Breast epithelium (tissue), 4 donors: Measurements from ENCODE around the gene GGN. TPM values are rescaled to one million over a fixed set of nuclear protein-coding genes. Genes with fewer than 3 reads are reported as not detected.
"Not testable (repeated sequence)": the region's sequence is repeated elsewhere in the genome, so short reads cannot be mapped to it uniquely, and the experiment has no call there.

ENCODE experiments used
- DNase-seq, 2 donors: peaks; one replicate each; pipeline ENCODE4 v3.0.0-alpha.2; 2019; ENCODE audit warnings: low spot score in 2 of 2
- H3K27ac ChIP-seq, 2 donors: fragments of 200-600 bp; sonication (generic) in 1 of 2; one replicate each; pipeline ENCODE4 v1.5.1; 2016 to 2019; ENCODE audit warnings: mild to moderate bottlenecking in 1 of 2
- H3K27me3 ChIP-seq, 2 donors: fragments of 200-600 bp; sonication (generic) in 1 of 2; one replicate each; pipeline versions ENCODE4 v1.5.1 to v1.6.0; 2017 to 2019; ENCODE audit warnings: control low read depth in 1 of 2, mild to moderate bottlenecking in 1 of 2
- H3K36me3 ChIP-seq: fragments of 200-600 bp; one replicate; pipeline ENCODE4 v1.5.1; 2019
- H3K4me1 ChIP-seq, 2 donors: fragments of 200-600 bp; sonication (generic); one replicate each; pipeline ENCODE4 v1.5.1; 2016 to 2019; ENCODE audit warnings: control low read depth in 1 of 2
- H3K4me3 ChIP-seq, 3 donors: fragments of 200-600 bp; sonication (generic); 1 replicate in 2 of 3; 2 replicates in 1 of 3; pipeline ENCODE4 v1.5.1; 2016 to 2019; ENCODE audit warnings: mild to moderate bottlenecking in 3 of 3, moderate library complexity in 2 of 3
- H3K9me3 ChIP-seq, 2 donors: fragments of 200-600 bp; sonication (generic) in 1 of 2; one replicate each; pipeline ENCODE4 v1.5.1; 2016 to 2019; ENCODE audit warnings: control low read depth in 1 of 2
- POLR2A ChIP-seq: fragments of 450-650 bp; IDR thresholded peaks from one replicate; pipeline ENCODE4 v1.6.1; 2016; ENCODE audit warnings: antibody characterized with exemption, mild to moderate bottlenecking, moderate library complexity
- POLR2AphosphoS5 ChIP-seq, 3 donors: sonication (generic); formaldehyde crosslinking; IDR thresholded peaks; one replicate each; pipeline ENCODE4 v1.6.1; 2017; ENCODE audit warnings: antibody characterized with exemption in 3 of 3
- intact Hi-C: fragments of 100-400 bp; cut with DNase I; formaldehyde crosslinking; loops from one replicate; pipeline ENCODE4 v1.15.1; 2023; ENCODE audit warnings: low total_unique reads
- total RNA-seq, 3 donors: library from RNA; depleted of rRNA; stranded (reverse); fragments of >200 nt; gene quantifications; one replicate each; pipeline ENCODE4 v1.1.0, GENCODE V29; 2016
- TF ChIP-seq, protein P1 (sequence below), 3 donors: fragments of 450-650 bp; IDR thresholded peaks; one replicate each; pipeline ENCODE4 v1.5.1; 2016 to 2017; ENCODE audit warnings: antibody characterized with exemption in 3 of 3, mild to moderate bottlenecking in 3 of 3, moderate library complexity in 3 of 3

The GGN gene
- total RNA-seq, 3 donors from 2014 or later = 0.16 to 0.44 (median 0.33) TPM

GRCh38 chr19:38351865-38352395 lies 35.9 kb downstream of the GGN start:
- intact Hi-C loops = no loop called here
- TF ChIP-seq, protein P1, sequence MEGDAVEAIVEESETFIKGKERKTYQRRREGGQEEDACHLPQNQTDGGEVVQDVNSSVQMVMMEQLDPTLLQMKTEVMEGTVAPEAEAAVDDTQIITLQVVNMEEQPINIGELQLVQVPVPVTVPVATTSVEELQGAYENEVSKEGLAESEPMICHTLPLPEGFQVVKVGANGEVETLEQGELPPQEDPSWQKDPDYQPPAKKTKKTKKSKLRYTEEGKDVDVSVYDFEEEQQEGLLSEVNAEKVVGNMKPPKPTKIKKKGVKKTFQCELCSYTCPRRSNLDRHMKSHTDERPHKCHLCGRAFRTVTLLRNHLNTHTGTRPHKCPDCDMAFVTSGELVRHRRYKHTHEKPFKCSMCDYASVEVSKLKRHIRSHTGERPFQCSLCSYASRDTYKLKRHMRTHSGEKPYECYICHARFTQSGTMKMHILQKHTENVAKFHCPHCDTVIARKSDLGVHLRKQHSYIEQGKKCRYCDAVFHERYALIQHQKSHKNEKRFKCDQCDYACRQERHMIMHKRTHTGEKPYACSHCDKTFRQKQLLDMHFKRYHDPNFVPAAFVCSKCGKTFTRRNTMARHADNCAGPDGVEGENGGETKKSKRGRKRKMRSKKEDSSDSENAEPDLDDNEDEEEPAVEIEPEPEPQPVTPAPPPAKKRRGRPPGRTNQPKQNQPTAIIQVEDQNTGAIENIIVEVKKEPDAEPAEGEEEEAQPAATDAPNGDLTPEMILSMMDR (IDR thresholded peaks at IDR 0.05) = no peak
- no peak for TF ChIP-seq POLR2AphosphoS5 (IDR thresholded peaks at IDR 0.05)
- TF ChIP-seq POLR2A = no peak
- no peaks in the 10 kb centered on the region for H3K9me3 ChIP-seq

DNA sequence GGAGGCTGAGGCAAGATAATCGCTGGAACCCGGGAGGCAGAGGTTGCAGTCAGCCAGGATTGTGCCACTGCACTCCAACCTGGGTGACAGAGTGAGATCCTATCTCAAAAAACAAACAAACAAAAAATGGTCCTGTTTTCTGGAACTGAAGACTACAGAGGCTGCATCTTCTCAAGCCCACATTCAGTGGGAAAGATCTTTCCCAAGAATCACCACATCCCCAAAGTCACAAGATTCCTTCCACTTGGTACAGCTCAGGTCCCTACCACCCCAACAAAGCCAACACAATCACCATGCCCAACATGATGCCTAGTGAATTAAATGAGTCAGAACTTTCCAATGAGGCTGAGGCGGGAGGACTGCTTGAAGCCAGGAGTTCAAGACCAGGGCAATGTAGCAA lies 37.0 kb downstream of the GGN start:
- H3K27ac ChIP-seq = no peak overlapping the region
- no peaks in the 10 kb centered on the region for H3K9me3 ChIP-seq
- H3K27me3 ChIP-seq = peaks cover 0 to 11% of the 10 kb centered on the region in 2 donors
- DNase-seq = no peak
- intact Hi-C loops = no loop called here
- H3K4me3 ChIP-seq = no peak overlapping the region
- TF ChIP-seq, protein P1 (IDR thresholded peaks at IDR 0.05) = no peak
- TF ChIP-seq POLR2AphosphoS5 (IDR thresholded peaks at IDR 0.05) (no peak), POLR2A (no peak)
- no peaks in the 10 kb centered on the region for H3K4me1 ChIP-seq
- no peaks in the 10 kb centered on the region for H3K36me3 ChIP-seq

More at GRCh38 chr19:38351865-38352395, 35.9 kb downstream of the GGN start:
- no peaks in the 10 kb centered on the region for H3K4me1 ChIP-seq
- peaks cover 0 to 21% of the 10 kb centered on the region in 2 donors for H3K27me3 ChIP-seq
- H3K27ac ChIP-seq = no peak overlapping the region
- no peak overlapping the region for H3K4me3 ChIP-seq
- no peaks in the 10 kb centered on the region for H3K36me3 ChIP-seq
- DNase-seq = no peak

DNA sequence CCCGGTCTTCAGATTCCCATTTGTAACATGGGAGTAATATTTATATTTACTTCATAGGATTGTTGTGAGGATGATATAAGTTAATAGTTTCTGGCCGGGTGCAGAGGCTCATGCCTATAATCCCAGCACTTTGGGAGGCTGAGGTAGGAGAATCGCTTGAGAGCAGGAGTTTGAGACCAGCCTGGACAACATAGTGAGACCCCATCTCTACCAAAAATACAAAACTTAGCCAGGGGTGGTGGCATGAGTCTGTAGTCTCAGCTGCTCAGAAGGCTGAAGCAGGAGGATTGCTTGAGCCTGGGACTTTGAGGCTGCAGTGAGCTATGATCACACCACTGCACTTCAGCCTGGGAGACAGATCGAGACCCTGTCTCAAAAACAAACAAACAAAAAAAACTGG lies 41.0 kb downstream of the GGN start:
- Histone ChIP-seq H3K36me3 (no peaks in the 10 kb centered on the region), H3K27ac (no peak overlapping the region), H3K27me3 (no peaks in the 10 kb centered on the region), H3K9me3 (no peaks in the 10 kb centered on the region), H3K4me1 (no peaks in the 10 kb centered on the region), H3K4me3 (no peak overlapping the region)
- TF ChIP-seq, protein P1 (IDR thresholded peaks at IDR 0.05) = no peak
- TF ChIP-seq POLR2A (no peak), POLR2AphosphoS5 (IDR thresholded peaks at IDR 0.05) (no peak)
- no peak for DNase-seq
- intact Hi-C loops = loop anchor here (10.0 kb wide), 1 partner anchor 572 kb away; the partner anchor contains the start of gene ZNF573

- no peaks in the 10 kb centered on the region for H3K9me3 ChIP-seq
- no peak overlapping the region for H3K27ac ChIP-seq
- H3K4me3 ChIP-seq = no peak overlapping the region
- H3K4me1 ChIP-seq = no peaks in the 10 kb centered on the region
- TF ChIP-seq POLR2A (no peak), POLR2AphosphoS5 (IDR thresholded peaks at IDR 0.05) (no peak)
- TF ChIP-seq, protein P1 (IDR thresholded peaks at IDR 0.05) = no peak
- intact Hi-C loops = loop anchor here (10.0 kb wide), 1 partner anchor 566 kb away; the partner anchor contains the start of gene ZNF573
- no peak for DNase-seq
- H3K27me3 ChIP-seq = no peaks in the 10 kb centered on the region
- no peaks in the 10 kb centered on the region for H3K36me3 ChIP-seq
These were observed 46.9 kb downstream of the GGN start for GRCh38 chr19:38340927-38341326.

GRCh38 chr19:38339011-38339410 lies 48.8 kb downstream of the GGN start:
- not testable (repeated sequence) for H3K27ac ChIP-seq, H3K4me1 ChIP-seq, H3K36me3 ChIP-seq, H3K4me3 ChIP-seq, H3K9me3 ChIP-seq, DNase-seq, H3K27me3 ChIP-seq
- intact Hi-C loops = loop anchor here (10.0 kb wide), 1 partner anchor 94 kb away; no protein-coding TSS in a partner anchor
